B cell (primary cell): ENCODE data around the gene ATP10B.

Experiments
- CTCF ChIP-seq: fragments of 200-600 bp; IDR thresholded peaks from one replicate; pipeline ENCODE4 v1.8.0; 2022; ENCODE audit warnings: antibody characterized with exemption, mild to moderate bottlenecking
- EZH2 ChIP-seq: IDR thresholded peaks from 2 replicates; pipeline ENCODE4 v1.6.1; 2012; ENCODE audit warnings: borderline replicate concordance, low read depth, mild to moderate bottlenecking, moderate library complexity, low read length; ENCODE audit not compliant: insufficient read depth, poor library complexity, severe bottlenecking

DNA sequence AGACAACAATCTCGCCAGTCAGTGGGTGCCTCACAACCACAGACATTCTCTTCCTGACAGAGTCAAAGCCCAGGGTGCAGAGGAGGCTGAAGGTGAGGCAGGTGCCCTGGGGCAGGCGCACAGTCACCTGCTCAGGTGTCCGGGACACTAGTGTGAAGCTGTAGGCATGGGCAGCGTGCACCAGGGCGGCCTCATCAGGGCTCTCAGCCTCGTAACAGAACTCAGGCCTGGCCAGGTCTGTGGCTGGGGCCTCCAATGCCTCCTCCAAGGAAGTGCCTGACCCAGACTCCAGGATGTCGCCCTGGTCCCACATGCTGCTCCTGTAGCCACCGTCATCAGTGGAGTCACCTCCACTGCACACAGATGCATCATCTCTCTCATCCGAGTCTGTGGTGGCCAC is 231.6 kb downstream of the ATP10B start:
- TF ChIP-seq CTCF (no peak), EZH2 (no peak)
